ENCODE results near the gene KCTD13.
"Not testable (repeated sequence)": the region's sequence is repeated elsewhere in the genome, so short reads cannot be mapped to it uniquely, and the experiment has no call there.

KCTD13 gene

GRCh38 chr16:29947897-29948296, 21.9 kb upstream of the KCTD13 start:
- no peak for DNase-seq (ENCODE audit: low spot score)
- no peak for FAIRE-seq

GRCh38 chr16:29943846-29944799, 18.1 kb upstream of the KCTD13 start:
- FAIRE-seq (no peak), DNase-seq (ENCODE audit: low spot score) (peak; percentile 87)

GRCh38 chr16:29940656-29941055, 14.6 kb upstream of the KCTD13 start:
- FAIRE-seq (no peak), DNase-seq (ENCODE audit: low spot score) (no peak)

- not testable (repeated sequence) for FAIRE-seq; DNase-seq (ENCODE audit: low spot score)
These were observed 5.7 kb upstream of the KCTD13 start for GRCh38 chr16:29931750-29932149.

- FAIRE-seq (no peak), DNase-seq (ENCODE audit: low spot score) (no peak)
These were observed 1.3 kb upstream of the KCTD13 start for GRCh38 chr16:29927070-29927905.

GRCh38 chr16:29926711-29927052, 656 bp upstream of the KCTD13 start:
- FAIRE-seq (no peak), DNase-seq (ENCODE audit: low spot score) (peak; percentile 31)

GRCh38 chr16:29925105-29925756, 795 bp downstream of the KCTD13 start:
- DNase-seq (ENCODE audit: low spot score) (no peak), FAIRE-seq (no peak)

- FAIRE-seq (no peak), DNase-seq (ENCODE audit: low spot score) (no peak)
These were observed 3.0 kb downstream of the KCTD13 start for GRCh38 chr16:29922986-29923501.

- FAIRE-seq (no peak), DNase-seq (ENCODE audit: low spot score) (no peak)
These were observed 3.7 kb downstream of the KCTD13 start for GRCh38 chr16:29922326-29922725.

GRCh38 chr16:29921034-29921385, 5.0 kb downstream of the KCTD13 start:
- no peak for DNase-seq (ENCODE audit: low spot score)
- FAIRE-seq = no peak

- DNase-seq (ENCODE audit: low spot score) (no peak), FAIRE-seq (no peak)
These were observed 5.6 kb downstream of the KCTD13 start for GRCh38 chr16:29920288-29921033.

GRCh38 chr16:29916979-29917378, 9.0 kb downstream of the KCTD13 start:
- FAIRE-seq (no peak), DNase-seq (ENCODE audit: low spot score) (no peak)

GRCh38 chr16:29915590-29916247, 10.3 kb downstream of the KCTD13 start:
- DNase-seq (ENCODE audit: low spot score) (no peak), FAIRE-seq (no peak)

- no peak for FAIRE-seq
- no peak for DNase-seq (ENCODE audit: low spot score)
These were observed 12.5 kb downstream of the KCTD13 start for GRCh38 chr16:29913514-29913913.

GRCh38 chr16:29912087-29912486, 13.9 kb downstream of the KCTD13 start:
- no peak for FAIRE-seq
- DNase-seq (ENCODE audit: low spot score) = no peak

GRCh38 chr16:29911676-29912010, 14.4 kb downstream of the KCTD13 start:
- FAIRE-seq (no peak), DNase-seq (ENCODE audit: low spot score) (no peak)

GRCh38 chr16:29910819-29911675, 15.0 kb downstream of the KCTD13 start:
- FAIRE-seq = no peak
- no peak for DNase-seq (ENCODE audit: low spot score)

GRCh38 chr16:29909851-29910250, 16.2 kb downstream of the KCTD13 start:
- FAIRE-seq = not testable (repeated sequence)

GRCh38 chr16:29909391-29909790, 16.6 kb downstream of the KCTD13 start:
- FAIRE-seq (no peak), DNase-seq (ENCODE audit: low spot score) (no peak)

More at GRCh38 chr16:29909851-29910250, 16.2 kb downstream of the KCTD13 start:
- not testable (repeated sequence) for DNase-seq (ENCODE audit: low spot score)

Measured in urothelium cell line (cell line).